CD4-positive, alpha-beta T cell treated with Interleukin-15 for 4 hours (primary cell): ENCODE data around the gene CTNNA3.

Source experiments
- DNase-seq: peaks from one replicate; pipeline ENCODE4 v3.0.0-alpha.2; 2020; ENCODE audit warnings: low spot score

CTNNA3 gene

GRCh38 chr10:67327626-67328535, 368.1 kb downstream of the CTNNA3 start:
- DNase-seq: no peak

- DNase-seq: no peak
Observed at GRCh38 chr10:67319976-67320375, 376.0 kb downstream of the CTNNA3 start.

GRCh38 chr10:67308912-67309311, 387.1 kb downstream of the CTNNA3 start:
- DNase-seq: no peak

GRCh38 chr10:67306588-67307205, 389.3 kb downstream of the CTNNA3 start:
- DNase-seq: no peak

GRCh38 chr10:67302701-67303100, 393.3 kb downstream of the CTNNA3 start:
- no peak for DNase-seq

GRCh38 chr10:67299761-67300160, 396.2 kb downstream of the CTNNA3 start:
- DNase-seq: no peak

GRCh38 chr10:67297637-67298181, 398.3 kb downstream of the CTNNA3 start:
- DNase-seq: no peak

GRCh38 chr10:67296926-67297325, 399.1 kb downstream of the CTNNA3 start:
- DNase-seq: no peak

GRCh38 chr10:67288688-67289410, 407.1 kb downstream of the CTNNA3 start:
- no peak for DNase-seq

GRCh38 chr10:67284589-67284988, 411.4 kb downstream of the CTNNA3 start:
- DNase-seq: no peak

- DNase-seq: no peak
Observed at GRCh38 chr10:67282871-67283270, 413.1 kb downstream of the CTNNA3 start.

GRCh38 chr10:67280405-67280804, 415.6 kb downstream of the CTNNA3 start:
- DNase-seq: no peak

- no peak for DNase-seq
Observed at GRCh38 chr10:67277402-67277801, 418.6 kb downstream of the CTNNA3 start.

- DNase-seq: no peak
Observed at GRCh38 chr10:67269828-67270227, 426.2 kb downstream of the CTNNA3 start.

GRCh38 chr10:67268146-67268545, 427.8 kb downstream of the CTNNA3 start:
- DNase-seq: no peak

- DNase-seq: no peak
Observed at GRCh38 chr10:67262675-67263074, 433.3 kb downstream of the CTNNA3 start.

- no peak for DNase-seq
Observed at GRCh38 chr10:67261300-67261797, 434.6 kb downstream of the CTNNA3 start.

- no peak for DNase-seq
Observed at GRCh38 chr10:67259319-67259929, 436.6 kb downstream of the CTNNA3 start.

- DNase-seq: no peak
Observed at GRCh38 chr10:67257427-67258144, 438.4 kb downstream of the CTNNA3 start.

GRCh38 chr10:67257018-67257417, 439.0 kb downstream of the CTNNA3 start:
- DNase-seq: no peak

GRCh38 chr10:67250686-67251085, 445.3 kb downstream of the CTNNA3 start:
- DNase-seq: no peak
